ENCODE data around the gene GRID2IP.

The GRID2IP gene

DNA sequence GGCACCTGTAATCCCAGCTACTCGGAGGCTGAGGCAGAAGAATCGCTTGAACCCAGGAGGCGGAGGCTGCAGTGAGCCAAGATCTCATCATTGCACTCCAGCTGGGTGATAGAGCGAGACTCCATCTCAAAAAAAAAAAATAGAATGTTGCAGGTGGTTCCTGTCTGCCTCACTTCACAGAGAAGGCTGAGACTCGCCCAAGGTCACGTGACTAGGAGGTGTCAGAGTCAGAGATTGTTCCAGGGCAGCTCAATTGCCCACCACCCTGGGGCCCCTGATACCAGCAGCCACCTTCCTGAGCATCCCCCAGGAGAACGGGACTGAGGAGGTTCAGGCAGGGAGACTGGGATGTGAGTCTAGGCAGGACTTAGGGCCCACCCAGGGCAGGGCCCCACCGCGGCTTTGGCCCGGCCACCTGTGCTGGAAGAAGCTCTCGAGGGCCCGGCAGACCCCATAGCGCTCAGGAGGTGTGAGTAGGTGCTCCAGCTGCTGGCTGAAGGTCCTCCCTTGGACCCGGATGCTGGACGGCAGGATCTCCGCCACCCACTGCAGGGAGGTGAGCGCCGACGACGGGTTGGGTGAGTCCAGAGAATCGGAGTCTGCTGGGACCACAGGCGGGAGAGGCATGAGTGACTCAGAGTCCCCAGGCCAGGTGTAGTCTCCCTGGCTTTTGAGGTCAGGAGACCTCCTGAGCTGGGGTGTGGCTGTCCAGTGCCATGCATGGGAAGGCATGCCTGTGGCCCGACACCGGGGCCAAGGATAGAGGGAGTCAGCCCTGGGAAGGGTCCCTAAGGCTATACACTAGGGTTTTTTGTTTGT, 30.9 kb downstream of the GRID2IP start:
- DNase-seq (ENCODE audit: low read depth): no peak

GRCh38 chr7:6516387-6516983, 34.8 kb downstream of the GRID2IP start:
- DNase-seq (ENCODE audit: low read depth): peak; percentile 48

- no peak for DNase-seq (ENCODE audit: low read depth)
Observed at GRCh38 chr7:6513541-6513940, 37.7 kb downstream of the GRID2IP start.

- DNase-seq (ENCODE audit: low read depth): no peak
Observed at GRCh38 chr7:6512892-6513291, 38.4 kb downstream of the GRID2IP start.

- no peak for DNase-seq (ENCODE audit: low read depth)
Observed at GRCh38 chr7:6510476-6511133, 40.7 kb downstream of the GRID2IP start.

DNA sequence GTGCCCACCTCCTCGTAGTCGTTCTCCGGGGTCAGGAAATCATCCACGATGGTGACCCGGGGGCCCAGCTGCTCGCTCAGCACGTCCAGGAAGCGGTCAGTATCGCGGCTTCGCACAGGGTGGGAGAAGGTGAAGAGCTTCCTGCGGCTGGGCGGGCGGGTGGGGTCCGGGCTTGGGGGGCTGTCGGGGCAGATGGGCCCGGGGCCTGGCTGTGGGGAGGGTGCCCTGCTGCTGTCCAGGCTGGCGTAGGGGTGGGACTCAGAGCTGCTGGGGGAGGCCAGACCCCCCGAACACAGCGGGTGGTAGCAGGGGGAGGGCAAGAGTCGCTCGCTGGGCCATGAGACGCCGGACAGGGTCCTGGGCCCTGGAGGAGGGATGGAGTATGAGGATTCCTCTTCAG, 42.3 kb downstream of the GRID2IP start:
- no peak for DNase-seq (ENCODE audit: low read depth)

DNA sequence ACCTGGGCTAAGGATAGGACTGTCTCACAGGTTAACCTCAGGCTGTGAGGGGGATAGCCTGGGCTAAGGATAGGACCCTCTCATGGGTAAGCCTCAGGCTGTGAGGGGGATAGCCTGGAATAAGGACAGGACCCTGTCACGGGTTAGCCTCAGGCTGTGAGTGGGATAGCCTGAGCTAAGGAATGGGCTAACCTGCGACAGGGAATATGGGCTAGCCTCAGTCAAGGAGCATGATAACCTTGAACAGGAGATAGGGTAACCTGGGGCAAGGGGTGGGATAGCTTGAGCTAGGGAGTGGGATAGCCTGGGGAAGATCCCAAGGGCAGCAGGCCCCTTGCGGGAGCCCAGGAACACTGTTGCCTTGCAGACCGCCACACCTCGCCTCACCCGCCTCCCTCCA, 42.7 kb downstream of the GRID2IP start:
- no peak for DNase-seq (ENCODE audit: low read depth)

- no peak for DNase-seq (ENCODE audit: low read depth)
Observed at GRCh38 chr7:6507906-6508305, 43.4 kb downstream of the GRID2IP start.

GRCh38 chr7:6505685-6506559, 45.3 kb downstream of the GRID2IP start:
- no peak for DNase-seq (ENCODE audit: low read depth)

DNA sequence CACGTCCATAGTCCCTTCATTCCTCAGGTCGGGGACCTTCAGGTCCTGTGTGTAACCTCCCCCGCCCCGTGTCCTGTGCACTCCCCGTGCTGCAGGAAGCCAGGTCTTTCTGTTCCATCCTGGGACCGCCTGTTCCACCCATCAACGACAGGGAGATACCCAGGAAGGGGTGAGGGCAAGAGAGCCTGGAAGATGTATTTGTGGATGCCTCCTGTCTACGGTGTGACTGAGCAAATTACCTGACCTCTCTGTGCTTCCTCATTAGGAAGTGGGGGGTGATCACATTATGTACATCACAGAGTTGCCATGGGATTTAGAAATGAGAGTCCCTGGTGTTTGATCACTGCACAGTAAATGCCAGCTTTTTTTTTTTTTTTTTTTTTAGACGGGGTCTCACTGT, 46.3 kb downstream of the GRID2IP start:
- DNase-seq (ENCODE audit: low read depth): no peak

- no peak for DNase-seq (ENCODE audit: low read depth)
Observed at GRCh38 chr7:6502886-6503285, 48.4 kb downstream of the GRID2IP start.

GRCh38 chr7:6501586-6502564, 49.4 kb downstream of the GRID2IP start:
- DNase-seq (ENCODE audit: low read depth): no peak

- no peak for DNase-seq (ENCODE audit: low read depth)
Observed at GRCh38 chr7:6500691-6501090, 50.6 kb downstream of the GRID2IP start.

- DNase-seq (ENCODE audit: low read depth): no peak
Observed at GRCh38 chr7:6497994-6498393, 53.3 kb downstream of the GRID2IP start.

DNA sequence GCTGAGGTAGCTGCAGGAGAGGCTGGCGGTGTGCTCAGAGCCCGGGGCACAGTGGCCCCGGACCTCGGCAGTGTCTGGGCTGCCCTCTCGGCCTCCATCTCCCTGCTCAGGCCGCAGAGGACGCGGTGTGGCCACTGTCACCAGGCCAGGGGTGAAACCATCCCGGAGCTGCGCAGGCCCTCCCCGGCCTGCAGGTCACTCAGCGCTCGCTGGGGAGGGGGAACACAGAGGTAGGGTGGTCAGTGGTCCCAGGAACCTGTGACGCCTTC, 53.7 kb downstream of the GRID2IP start:
- DNase-seq (ENCODE audit: low read depth): no peak

- DNase-seq (ENCODE audit: low read depth): no peak
Observed at GRCh38 chr7:6496842-6497636, 54.2 kb downstream of the GRID2IP start.

GRCh38 chr7:6495597-6496262, 55.5 kb downstream of the GRID2IP start:
- no peak for DNase-seq (ENCODE audit: low read depth)

- DNase-seq (ENCODE audit: low read depth): no peak
Observed at GRCh38 chr7:6494365-6494764, 56.9 kb downstream of the GRID2IP start.

DNA sequence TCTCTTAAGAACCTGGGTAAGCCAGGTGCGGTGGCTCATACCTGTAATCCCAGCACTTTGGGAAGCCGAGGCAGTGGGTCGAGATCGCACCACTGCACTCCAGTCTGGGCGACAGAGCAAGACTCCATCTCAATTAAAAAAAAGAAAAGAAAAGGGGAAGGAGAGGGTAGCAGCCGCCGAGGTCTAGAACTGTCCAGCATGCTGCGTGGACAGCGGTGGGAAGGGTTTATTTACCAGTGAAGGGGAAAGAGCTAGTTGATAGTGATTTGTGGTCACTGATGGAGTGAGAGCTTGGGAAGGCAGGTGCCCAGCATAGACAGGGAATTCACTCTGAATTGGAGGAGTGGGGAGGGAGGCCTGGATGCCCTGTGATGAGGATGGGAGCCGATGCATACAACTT, 60.1 kb downstream of the GRID2IP start:
- DNase-seq (ENCODE audit: low read depth): no peak

DNA sequence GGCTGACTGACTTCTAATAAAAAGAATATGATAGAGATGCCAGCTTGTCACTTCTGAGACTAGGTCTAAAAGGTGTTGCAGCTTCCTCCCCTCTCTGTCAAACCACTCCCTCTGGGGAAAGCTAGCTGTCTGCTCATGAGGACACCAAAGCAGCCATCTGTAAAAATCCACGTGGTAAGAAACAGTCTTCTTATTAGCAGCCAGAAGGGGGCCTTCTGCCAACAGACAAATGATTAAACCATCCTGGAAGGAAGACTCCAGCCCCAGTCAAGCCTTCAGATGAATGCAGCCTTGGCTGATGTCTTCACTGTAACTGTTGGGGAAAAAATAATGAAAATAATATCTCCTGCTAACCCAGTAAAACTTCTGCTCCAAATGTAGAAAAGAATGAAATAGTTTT, 61.6 kb downstream of the GRID2IP start:
- no peak for DNase-seq (ENCODE audit: low read depth)

Measured in stimulated activated CD8-positive, alpha-beta memory T cell treated with anti-CD3 and anti-CD28 coated beads, Interleukin-12 subunit alpha, Interleukin-12 subunit beta, amount 100 ng/mL, for 1 hour (primary cell).